ENCODE measurements around the gene CA5A. TPM values are rescaled to one million over a fixed set of nuclear protein-coding genes. Genes with fewer than 3 reads are reported as not detected.
"Not testable (repeated sequence)": the region's sequence is repeated elsewhere in the genome, so short reads cannot be mapped to it uniquely, and the experiment has no call there.

The CA5A gene
- total and polyA plus RNA-seq, 9 of the 15 experiments (the other 6 are each of a cell fraction or from before 2014, with no cell fraction given) = not detected

- not testable (repeated sequence) for FAIRE-seq
- POLR2A ChIA-PET = interaction anchor here (1.1 kb wide), 1 partner anchor 51 kb away, joined by 3 read pairs; no protein-coding TSS in a partner anchor
These were observed 30.8 kb downstream of the CA5A start for GRCh38 chr16:87905521-87905920.

GRCh38 chr16:87904963-87905362, 31.4 kb downstream of the CA5A start:
- H3K4me1 ChIP-seq (replicated peaks in 1 of 2; ENCODE audit: control insufficient read depth in 2 of 2, insufficient read depth in 2 of 2, low read length in 2 of 2); H3K79me2 ChIP-seq (ENCODE audit: control insufficient read depth, insufficient read depth, low read length); H3K9ac ChIP-seq (ENCODE audit: insufficient read depth in 1 of 2, low read depth in 2 of 2, low read length in 2 of 2); H3K4me2 ChIP-seq (ENCODE audit: insufficient read depth, low read length); DNase-seq (ENCODE audit: extremely low read depth in 1 of 4, low spot score in 3 of 4); H3K27ac ChIP-seq (ENCODE audit: extremely low read depth, low read depth, low read length); intact Hi-C loops (cut with micrococcal nuclease); BruUV-seq (replicated peaks); CTCF ChIA-PET (ENCODE audit: low intra/inter-chr PET ratio); H4K20me1 ChIP-seq (replicated peaks; ENCODE audit: control insufficient read depth, insufficient read depth, low read length); in situ Hi-C loops (cut with MboI); H2AFZ ChIP-seq (ENCODE audit: low read depth, low read length); H3K36me3 ChIP-seq (ENCODE audit: control insufficient read depth, insufficient read depth, low read length); H3K9me3 ChIP-seq (replicated peaks; ENCODE audit: control insufficient read depth, insufficient read depth, low read depth, low read length); POLR2A ChIA-PET; H3K4me3 ChIP-seq; H3K9me1 ChIP-seq (ENCODE audit: control insufficient read depth, insufficient read depth, low read length); FAIRE-seq: not testable (repeated sequence)
- peak; percentile 66 for ATAC-seq
- H3K27me3 ChIP-seq (ENCODE audit: control insufficient read depth in 2 of 2, insufficient read depth in 2 of 2, low read length in 2 of 2) = peaks cover 0 to 29% of the 10 kb centered on the region in 2 experiments; a peak in 2 of 5 replicates
- 0% methylated on average over 2 of the region's 5 CpGs for WGBS (ENCODE audit: insufficient coverage, low coverage, missing lambda C conversion rate)

More at GRCh38 chr16:87905521-87905920, 30.8 kb downstream of the CA5A start:
- DNase-seq (ENCODE audit: extremely low read depth in 1 of 4, low spot score in 3 of 4); H3K27ac ChIP-seq (ENCODE audit: extremely low read depth, low read depth, low read length); H2AFZ ChIP-seq (ENCODE audit: low read depth, low read length); H3K9me3 ChIP-seq (replicated peaks; ENCODE audit: control insufficient read depth, insufficient read depth, low read depth, low read length); H3K9me1 ChIP-seq (ENCODE audit: control insufficient read depth, insufficient read depth, low read length); intact Hi-C loops (cut with micrococcal nuclease); H3K4me1 ChIP-seq (replicated peaks in 1 of 2; ENCODE audit: control insufficient read depth in 2 of 2, insufficient read depth in 2 of 2, low read length in 2 of 2); H3K4me3 ChIP-seq; H3K79me2 ChIP-seq (ENCODE audit: control insufficient read depth, insufficient read depth, low read length); H4K20me1 ChIP-seq (replicated peaks; ENCODE audit: control insufficient read depth, insufficient read depth, low read length); ATAC-seq; BruUV-seq (replicated peaks); H3K4me2 ChIP-seq (ENCODE audit: insufficient read depth, low read length); H3K9ac ChIP-seq (ENCODE audit: insufficient read depth in 1 of 2, low read depth in 2 of 2, low read length in 2 of 2); H3K36me3 ChIP-seq (ENCODE audit: control insufficient read depth, insufficient read depth, low read length); in situ Hi-C loops (cut with MboI); CTCF ChIA-PET (ENCODE audit: low intra/inter-chr PET ratio): not testable (repeated sequence)
- TF ChIP-seq ZNF134 (CRISPR knock-in tag; conservative IDR thresholded peaks at IDR 0.05) = peak; percentile 82
- peaks cover 0 to 24% of the 10 kb centered on the region in 2 experiments; a peak in 2 of 5 replicates for H3K27me3 ChIP-seq (ENCODE audit: control insufficient read depth in 2 of 2, insufficient read depth in 2 of 2, low read length in 2 of 2)
- 40% methylated on average over 7 of the region's 7 CpGs for WGBS (ENCODE audit: insufficient coverage, low coverage, missing lambda C conversion rate)

DNA sequence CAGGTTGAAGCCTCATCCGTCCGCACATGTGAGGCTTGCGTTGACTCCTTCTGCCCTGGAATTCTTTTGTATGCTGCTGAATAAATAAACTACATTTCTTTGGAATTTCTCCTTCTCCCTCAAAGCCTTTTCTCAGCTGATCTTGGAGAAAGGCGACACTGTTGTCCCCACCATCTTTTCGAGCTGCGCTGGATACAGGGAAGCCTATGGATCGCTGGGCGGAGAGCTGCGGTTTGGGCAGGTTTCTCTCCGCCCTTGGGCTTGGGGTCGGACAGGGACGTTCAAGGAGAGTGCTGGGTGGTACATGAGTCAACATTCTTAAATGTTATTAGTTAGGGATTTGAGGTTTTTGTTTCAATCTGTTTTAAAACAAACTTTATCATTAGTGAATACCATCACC, 35.8 kb downstream of the CA5A start:
- H3K9ac ChIP-seq (ENCODE audit: insufficient read depth in 1 of 2, low read depth in 2 of 2, low read length in 2 of 2); ATAC-seq; CTCF ChIA-PET (ENCODE audit: low intra/inter-chr PET ratio); in situ Hi-C loops (cut with MboI); FAIRE-seq; H4K20me1 ChIP-seq (replicated peaks; ENCODE audit: control insufficient read depth, insufficient read depth, low read length); H2AFZ ChIP-seq (ENCODE audit: low read depth, low read length); H3K27ac ChIP-seq (ENCODE audit: extremely low read depth, low read depth, low read length); H3K4me3 ChIP-seq; H3K4me1 ChIP-seq (replicated peaks in 1 of 2; ENCODE audit: control insufficient read depth in 2 of 2, insufficient read depth in 2 of 2, low read length in 2 of 2); H3K9me3 ChIP-seq (replicated peaks; ENCODE audit: control insufficient read depth, insufficient read depth, low read depth, low read length); intact Hi-C loops (cut with micrococcal nuclease); H3K36me3 ChIP-seq (ENCODE audit: control insufficient read depth, insufficient read depth, low read length); H3K79me2 ChIP-seq (ENCODE audit: control insufficient read depth, insufficient read depth, low read length); H3K4me2 ChIP-seq (ENCODE audit: insufficient read depth, low read length); DNase-seq (ENCODE audit: extremely low read depth in 1 of 4, low spot score in 3 of 4); BruUV-seq (replicated peaks); H3K9me1 ChIP-seq (ENCODE audit: control insufficient read depth, insufficient read depth, low read length): not testable (repeated sequence)
- H3K27me3 ChIP-seq (ENCODE audit: control insufficient read depth in 2 of 2, insufficient read depth in 2 of 2, low read length in 2 of 2) = peaks cover 9 to 31% of the 10 kb centered on the region in 2 experiments; a peak in 3 of 5 replicates
- POLR2A ChIA-PET = interaction anchor here (0.6 to 1.4 kb wide), 3 partner anchors 15 to 138 kb away, joined by 3 read pairs; no protein-coding TSS in a partner anchor
- WGBS (ENCODE audit: insufficient coverage, low coverage, missing lambda C conversion rate) = 50% methylated on average over 11 of the region's 12 CpGs

Measured in K562 (cell line).